Stimulated activated CD8-positive, alpha-beta memory T cell treated with anti-CD3 and anti-CD28 coated beads, Interleukin-4, amount 100 ng/mL, for 24 hours (primary cell): ENCODE data around the gene EPHA6.
"Not testable (repeated sequence)": the region's sequence is repeated elsewhere in the genome, so short reads cannot be mapped to it uniquely, and the experiment has no call there.

ENCODE experiments used
- DNase-seq: peaks from one replicate; pipeline ENCODE4 v3.0.0-alpha.2; 2020; ENCODE audit warnings: low read depth

EPHA6 gene

DNA sequence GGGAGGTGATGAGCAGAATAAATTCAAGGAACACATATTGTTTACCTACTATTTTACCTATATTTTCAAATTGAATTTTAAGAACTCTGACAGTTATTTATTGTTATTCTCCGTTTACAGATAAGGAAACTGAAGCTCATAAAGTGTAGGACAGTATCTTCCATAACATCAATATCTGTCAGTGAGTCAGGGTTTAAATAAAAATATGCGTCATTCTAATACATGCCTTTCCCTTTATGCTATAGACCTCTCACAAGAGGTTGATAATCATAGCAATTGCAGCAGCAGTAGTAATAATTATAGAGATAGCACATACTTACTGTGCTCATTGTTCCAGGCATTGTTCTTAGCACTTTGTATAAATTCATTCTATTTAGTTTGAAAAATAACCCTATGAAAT lies 101.1 kb downstream of the EPHA6 start:
- no peak for DNase-seq

DNA sequence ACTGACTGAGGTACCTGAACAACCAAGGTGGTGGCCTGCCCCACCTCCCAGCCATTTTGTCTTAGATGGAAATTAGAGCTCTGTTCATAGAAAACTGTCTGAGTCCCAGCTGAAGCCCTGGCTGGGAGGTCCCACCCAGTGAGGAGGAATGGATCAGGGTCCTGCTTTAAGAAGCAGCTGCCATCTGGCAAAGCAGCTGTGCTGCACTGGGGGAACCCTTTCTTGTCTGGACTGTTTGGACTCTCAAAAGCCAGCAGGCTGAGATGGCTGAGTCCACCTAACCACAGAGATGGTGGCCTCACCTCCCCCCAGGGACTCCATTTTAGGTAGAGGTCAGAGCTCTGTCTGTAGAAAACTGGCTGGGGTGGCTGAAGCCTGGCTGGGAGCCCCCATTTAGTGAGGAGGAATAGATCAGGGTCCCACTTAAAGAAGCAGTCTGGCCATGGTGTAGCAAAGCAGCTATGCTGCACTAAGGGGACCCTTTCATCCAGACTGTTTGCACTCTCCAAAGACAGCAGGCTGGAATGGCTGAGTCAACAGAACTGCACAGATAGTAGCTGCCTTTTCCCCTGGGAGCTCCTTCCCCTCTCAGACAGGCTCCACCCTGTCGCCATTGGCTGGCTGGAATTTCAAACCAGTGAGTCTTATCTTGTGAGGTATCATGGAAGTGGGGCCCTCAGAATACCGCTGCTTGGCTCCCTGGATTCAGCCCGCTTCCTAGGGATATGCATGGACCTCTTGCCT lies 116.9 kb downstream of the EPHA6 start:
- no peak for DNase-seq

DNA sequence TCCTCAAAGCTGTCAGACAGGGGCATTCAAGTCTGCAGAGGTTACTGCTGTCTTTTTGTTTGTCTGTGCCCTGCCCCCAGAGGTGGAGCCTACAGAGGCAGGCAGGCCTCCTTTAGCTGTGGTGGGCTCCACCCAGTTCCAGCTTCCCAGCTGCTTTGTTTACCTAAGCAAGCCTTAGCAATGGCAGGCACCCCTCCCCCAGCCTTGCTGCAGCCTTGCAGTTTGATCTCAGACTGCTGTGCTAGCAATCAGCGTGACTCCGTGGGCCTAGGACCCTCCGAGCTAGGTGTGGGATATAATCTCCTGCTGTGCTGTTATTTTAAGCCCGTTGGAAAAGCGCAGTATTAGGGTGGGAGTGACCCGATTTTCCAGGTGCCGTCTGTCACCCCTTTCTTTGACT lies 127.7 kb downstream of the EPHA6 start:
- DNase-seq: not testable (repeated sequence)

DNA sequence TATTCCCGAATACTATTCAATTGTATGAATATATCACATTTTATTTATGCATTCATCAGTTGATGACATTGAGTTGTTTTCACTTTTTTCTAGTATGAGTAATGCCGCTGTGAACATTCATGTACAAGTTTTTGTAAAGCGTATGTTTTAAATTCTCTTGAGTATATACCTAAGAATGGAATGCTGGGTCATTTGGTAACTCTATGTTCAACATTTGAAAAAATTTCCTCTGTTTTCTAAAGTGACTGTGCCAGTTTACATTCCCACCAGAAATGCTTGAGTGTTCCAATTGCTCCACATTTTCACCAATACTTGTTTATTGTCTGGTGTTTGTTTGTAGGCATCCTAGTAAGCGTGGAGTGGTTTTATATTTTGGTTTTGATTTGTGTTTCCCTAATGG lies 144.5 kb downstream of the EPHA6 start:
- DNase-seq: no peak

DNA sequence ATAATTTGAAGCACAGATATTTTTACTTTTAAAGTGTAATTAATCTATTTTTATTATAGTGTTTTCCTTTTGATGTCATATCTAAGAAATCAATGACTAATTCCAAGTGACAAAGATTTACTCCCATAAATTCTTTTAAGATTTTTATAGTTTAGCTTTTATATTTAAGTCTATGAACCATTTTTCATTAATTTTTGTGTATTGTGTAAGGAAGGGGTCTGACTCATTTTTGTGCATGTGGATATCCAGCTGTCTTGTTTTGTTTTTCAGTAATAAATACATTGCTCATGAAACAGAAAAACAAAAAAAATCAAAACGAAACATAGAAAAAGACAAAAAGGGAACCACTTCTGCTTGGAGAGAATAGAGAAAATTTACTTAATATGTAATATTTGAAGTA lies 145.1 kb downstream of the EPHA6 start:
- no peak for DNase-seq

DNA sequence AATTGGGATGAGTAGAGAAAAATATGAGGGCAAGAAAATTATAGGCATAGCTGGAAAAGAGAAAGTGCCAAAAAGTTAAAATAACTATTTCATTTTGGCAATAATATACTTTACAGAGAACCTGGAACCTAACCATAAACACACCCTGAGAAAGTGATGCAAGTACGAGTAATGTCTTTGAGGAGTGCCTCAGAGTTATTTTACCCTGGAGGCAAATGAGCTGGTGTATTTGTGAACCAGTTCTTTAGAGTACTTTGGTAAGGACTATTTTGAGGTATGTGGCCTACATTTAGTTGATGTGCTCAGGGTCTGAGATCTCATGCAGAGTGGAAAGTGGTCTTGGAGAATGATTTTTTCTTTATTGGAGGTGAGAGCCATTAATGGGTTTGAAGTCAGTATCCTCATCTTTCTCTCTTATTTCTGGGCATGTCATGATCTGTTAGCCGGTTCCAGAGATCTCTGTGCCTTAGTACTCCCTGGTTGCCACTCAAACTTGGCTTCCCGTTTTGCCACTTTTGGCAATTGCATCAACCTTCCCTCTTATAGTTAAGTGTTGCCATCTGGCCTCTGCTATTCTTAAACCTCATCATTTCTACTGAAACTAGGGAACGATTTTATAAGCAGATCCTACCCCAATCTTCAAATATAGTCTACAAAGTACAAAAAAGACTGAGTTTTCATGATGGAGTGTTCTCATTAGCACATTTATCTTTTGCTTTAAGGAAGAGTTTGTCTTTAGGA lies 145.7 kb downstream of the EPHA6 start:
- no peak for DNase-seq

DNA sequence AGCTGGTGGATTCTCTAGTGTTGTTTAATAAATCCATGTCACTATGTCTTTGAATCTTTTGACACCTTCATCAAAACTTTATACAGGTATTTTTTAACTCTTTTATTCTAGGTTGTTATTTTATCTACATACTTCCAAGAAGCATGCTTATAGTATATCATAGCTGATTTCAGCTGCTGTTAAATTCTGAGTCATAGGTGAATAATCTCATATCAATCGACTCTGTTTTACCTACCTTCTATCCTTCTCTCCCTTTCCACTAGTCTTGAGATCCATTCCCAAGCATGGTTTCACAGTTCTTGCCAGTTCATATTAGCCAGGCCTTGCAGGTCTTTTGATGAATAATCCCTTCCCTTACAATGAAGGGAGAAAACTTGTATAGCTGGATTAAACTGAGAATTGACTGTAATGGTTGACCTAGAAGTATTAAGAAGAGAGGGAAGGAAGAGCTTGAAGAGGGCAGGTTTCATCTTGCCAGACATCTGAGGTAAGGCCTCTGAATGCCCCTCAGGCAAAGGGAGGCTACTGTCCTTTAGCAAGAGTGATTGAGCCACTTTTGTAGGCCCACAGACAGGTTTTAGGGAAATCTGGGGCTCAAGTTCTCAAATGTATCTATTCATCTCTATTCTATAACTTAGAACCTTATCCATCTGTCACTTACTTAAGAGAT lies 146.4 kb downstream of the EPHA6 start:
- DNase-seq: no peak

DNA sequence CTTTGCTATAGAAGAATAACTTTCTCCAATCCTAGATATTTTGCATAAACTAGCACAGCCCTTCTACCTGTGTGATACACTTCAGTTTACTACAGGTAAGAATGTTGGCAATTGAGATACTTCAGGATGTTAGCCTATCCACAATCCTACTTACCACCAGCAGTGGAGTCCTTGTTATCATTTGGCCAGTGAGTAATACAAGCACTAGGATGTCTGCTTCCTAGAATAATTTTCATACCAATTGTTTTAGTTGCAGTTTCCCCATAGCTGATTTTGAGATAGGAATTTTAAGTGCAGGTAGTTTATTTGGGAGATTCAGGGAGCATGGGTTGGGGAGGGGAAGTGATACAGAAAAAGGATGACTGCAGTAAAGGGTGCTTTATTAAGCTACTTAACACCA lies 147.2 kb downstream of the EPHA6 start:
- DNase-seq: no peak

DNA sequence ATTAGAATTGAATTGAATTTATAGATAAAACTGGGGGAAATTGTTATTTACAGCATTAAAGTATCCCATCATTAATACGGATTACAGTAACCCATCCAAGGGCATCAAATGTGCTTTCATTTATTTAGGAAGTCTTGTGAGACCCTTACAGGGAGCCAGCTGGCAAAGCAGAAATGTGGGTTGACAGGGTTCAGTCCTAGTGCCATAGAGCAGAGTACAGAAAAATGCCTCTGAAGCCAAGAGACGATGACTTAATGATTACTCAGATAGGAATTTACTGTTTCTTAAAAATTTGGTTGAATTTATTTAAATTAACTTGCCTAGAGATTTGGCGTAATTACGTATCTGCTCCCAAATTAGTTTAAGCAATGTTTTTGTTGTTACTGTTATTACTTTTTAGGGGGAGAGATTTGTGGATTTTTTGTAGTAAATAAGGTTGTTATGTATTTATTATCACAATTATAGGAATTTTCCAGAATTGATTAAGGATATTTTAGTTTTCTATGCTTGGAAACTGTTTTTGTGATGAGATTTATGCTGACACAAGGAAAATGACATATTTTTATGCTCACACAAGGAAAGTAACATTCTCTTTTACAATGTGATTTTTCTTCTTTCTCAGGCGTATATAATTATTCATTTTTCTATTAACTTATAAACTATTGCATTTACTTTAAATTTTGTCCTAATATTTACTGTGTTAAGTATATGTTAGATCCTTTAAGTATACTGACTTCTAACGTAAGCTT lies 152.0 kb downstream of the EPHA6 start:
- no peak for DNase-seq

DNA sequence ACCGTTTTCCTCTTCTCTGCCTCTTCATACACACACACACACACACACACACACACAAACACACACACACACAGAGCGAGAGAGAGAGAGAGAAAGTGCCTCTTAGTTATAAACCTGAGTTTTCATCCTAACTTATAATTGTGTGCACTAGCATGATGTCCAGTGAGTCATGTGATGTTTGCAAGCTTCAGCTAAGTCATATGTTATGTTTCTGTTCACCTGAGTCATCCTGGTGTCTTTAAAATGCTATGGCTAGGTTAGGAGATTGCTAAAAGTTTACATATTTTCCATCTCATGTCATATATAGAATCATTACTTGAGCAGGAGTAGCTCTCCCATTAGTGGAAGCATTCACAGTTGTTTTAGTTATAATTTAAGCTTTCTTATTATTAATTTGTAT lies 155.8 kb downstream of the EPHA6 start:
- DNase-seq: no peak

DNA sequence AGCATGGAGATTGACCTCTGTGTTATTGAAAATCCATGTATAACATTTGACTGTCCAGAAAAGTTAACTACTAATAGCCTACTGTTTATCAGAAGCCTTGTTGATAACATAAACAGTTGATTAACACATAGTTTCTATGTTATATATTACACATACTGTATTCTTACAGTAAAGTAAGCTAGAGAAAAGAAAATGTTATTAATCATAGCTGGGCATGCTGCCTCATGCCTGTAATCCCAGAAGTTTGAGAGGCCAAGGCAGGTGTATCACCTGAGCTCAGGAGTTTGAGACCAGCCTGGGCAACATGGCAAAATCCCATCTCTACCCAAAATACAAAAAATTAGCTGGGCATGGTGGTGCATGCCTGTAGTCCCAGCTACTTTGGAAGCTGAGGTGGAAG lies 163.3 kb downstream of the EPHA6 start:
- no peak for DNase-seq

DNA sequence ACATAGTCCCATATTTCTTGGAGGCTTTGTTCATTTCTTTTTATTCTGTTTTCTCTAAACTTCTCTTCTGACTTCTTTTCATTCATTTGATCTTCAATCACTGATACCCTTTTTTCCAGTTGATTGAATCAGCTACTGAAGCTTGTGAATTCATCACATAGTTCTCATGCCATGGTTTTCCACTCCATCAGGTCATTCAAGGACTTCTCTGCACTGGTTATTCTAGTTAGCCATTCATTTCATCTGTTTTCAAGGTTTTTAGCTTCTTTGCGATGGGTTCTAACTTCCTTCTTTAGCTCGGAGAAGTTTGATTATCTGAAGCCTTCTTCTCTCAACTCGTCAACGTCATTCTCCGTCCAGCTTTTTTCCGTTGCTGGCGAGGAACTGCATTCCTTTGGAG lies 169.3 kb downstream of the EPHA6 start:
- not testable (repeated sequence) for DNase-seq

DNA sequence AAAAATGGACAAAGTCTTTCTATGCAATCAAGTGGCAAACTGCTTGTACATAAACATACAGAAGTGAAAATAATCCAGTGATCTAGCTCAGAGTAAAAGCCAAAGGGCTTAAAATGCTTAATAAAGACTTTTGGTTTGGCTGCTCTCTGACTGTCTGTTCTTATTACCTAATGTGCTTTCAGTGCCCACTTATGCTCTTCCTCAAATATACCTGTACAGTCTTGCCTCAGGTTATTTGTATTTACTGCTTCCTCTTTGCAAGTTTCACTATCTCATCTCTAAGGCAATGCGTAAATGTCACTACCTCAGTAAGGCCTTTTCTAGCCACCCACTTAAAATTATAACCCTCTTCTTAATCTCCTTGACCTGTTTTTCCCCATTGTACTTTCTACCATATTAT lies 171.8 kb downstream of the EPHA6 start:
- DNase-seq: no peak

DNA sequence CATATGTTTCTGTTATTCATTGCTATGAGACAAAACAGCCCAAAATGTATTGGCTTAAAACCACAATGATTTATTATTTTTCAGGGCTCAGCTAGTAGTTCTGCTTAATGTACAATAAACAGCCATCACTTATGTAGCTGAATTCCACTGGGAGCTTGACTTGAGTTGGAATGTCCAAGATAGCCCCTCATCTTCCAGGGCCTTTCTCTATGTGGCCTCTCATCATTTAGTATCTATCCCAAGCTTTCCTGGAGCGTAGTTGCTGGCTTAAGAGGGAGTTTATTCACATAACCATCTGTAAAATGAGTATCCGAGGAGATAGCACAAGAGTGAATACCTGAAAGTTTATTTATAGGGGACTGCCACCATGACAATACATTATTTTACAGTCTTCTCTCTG lies 176.8 kb downstream of the EPHA6 start:
- DNase-seq: no peak

DNA sequence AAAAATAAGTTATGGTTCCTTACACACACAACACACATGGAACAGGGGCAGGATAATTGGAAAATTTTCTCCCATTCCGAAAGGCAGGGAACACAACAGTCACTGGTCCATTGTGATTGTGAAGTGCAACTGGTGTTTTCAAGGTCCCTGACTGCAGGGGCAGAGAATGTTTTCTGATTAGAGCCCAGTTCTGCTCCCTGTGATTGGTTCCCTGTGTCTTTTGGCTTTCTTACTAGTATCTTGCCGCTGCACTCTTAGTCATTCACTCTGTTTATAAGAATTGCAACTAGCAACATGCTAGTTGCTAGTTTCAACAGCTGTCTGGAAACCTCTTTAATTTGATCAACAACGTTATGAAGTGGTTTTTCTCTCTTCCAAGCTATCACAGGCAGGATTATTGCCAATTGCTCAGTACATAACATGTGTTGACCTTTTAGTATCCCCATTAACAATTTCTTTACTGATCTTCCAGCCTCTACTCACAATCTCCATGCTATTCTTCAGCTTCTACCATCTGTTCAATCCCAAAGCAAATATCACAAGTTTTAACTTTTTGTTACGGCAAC lies 177.5 kb downstream of the EPHA6 start:
- no peak for DNase-seq

DNA sequence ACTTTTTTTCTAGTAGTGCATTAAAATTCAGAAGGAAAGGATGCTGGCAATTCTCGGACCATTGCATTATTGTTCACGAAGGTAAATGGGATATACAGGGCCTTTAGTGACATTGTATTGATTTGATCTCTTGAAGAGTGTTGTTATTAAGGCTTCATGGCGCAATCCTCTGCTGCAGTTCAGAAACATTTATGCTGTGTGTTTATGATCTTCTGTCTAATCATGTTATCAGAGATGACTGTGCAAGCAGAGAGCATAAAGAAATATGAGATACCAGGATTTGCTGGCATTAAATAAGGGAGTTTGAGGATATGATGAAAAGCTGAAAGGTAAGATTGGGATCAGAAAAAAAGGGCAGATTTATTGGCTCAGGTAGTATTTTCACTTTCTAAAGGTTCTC lies 180.6 kb downstream of the EPHA6 start:
- DNase-seq: no peak

DNA sequence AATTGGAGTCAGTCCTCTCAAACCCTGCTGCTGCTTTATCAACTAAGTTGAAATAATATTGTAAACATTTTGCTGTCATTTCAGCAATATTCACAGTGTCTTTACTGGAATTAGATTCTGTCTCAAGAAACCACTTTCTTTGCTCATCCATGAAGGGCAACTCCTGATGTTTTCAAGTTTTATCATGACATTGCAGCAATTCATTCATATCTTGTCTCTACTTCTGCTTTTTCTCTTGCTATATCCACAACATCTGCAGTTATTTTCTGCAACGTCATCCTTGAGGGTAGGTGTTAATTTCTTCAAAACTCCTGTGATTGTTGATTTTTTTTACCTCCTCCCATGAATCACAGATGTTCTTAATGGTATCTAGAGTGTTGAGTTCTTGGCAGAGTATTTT lies 181.6 kb downstream of the EPHA6 start:
- DNase-seq: no peak

DNA sequence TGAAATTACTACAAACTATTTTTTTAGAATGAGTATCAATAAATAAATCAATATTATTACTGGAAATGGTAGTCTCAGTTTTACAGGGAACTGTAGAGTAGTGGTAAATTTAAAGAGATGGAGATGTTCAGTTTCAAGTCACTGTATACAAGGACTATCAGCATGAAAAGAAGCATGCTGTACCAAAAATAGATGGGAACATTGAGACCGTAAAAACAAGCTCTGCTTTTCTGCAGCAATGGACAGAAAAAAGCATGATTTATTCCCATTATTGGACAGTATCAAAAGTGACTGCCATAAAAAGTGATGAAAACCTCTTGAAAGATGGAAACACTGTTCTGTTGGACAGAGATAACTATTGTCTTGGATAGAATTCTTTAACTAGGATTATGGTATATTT lies 187.2 kb downstream of the EPHA6 start:
- DNase-seq: no peak

DNA sequence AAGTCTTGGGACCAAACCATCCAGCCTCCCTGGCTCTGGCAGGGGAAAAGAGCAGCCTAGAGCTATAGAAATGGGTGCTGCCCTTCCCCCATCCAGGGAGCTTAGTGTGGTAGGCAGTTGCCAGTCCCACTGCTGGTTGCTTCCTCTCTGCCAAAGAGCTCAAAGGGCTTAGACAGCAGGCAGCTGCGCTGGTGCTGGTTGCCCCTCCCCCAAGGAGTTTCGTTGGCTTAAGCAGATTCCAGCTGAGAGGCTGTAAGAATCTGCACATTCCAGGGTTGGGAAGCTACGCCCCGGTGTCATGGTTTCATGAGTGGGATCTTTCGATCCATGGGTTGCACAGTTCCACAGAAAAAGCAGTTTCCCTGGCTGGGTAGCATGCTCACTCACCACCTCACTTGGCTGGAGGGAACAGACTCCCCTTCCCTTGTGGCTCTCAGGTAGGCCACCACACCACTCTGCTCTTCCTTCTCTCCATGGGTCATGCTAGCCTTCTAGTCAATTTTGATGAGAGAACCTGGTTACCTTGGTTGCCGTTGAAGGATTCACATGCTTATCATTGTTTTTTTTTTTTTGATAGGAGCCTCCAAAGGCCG lies 195.1 kb downstream of the EPHA6 start:
- DNase-seq: no peak

DNA sequence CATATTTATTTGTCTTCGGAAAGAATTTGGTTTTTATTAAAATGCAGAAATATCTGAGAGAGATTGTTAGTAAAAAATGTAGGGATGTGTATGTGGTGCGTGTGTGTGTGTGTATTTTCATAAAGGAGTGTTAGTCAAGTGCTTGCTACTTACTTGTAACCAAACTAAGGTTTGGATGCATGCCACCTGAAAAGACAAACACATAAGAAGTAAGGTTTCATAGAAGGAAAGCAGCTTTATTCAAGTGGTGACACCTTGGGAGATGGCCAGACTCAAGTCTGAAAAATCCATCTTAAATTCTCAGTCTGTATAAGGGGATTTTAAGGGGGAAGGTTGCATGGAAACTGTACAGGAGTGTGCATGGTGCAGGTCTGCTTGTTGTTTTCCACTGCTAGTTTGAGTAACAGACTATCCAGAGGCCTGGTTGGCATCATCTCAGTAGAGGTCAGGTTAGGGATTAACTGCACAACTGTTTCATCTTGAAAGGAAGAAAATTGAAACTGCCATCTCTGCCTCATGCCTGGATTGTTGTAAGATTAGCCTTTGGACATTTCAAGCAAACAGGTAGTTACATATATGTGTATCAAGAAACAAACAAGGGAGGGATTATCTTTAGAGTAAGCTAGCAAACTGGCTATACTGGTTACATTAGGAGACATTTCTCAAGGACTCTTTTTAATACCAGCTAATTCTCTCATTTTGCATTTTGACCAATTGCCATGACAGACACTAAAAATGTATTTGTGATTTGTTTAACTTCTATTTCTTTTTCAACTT lies 196.7 kb downstream of the EPHA6 start:
- no peak for DNase-seq

DNA sequence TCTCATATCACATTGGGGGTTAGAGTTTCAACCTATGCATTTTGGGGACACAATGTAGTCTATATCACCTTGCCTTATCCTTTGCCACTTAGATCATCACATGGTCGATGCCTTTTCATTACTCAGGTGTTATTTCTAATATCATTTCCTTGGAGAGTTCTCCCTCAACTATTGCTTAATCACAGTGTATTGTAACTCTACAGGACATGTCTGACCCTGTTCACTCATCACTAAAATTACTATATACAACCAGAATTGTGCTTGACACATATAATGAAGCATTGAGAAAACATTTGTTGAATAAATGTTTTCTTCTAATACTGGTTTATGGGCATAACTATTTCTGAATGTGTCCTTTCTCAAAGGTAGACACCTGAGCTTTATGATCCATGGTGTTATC lies 207.4 kb downstream of the EPHA6 start:
- DNase-seq: no peak
